GM18873 (cell line): ENCODE results near the gene OR6A2.

Source experiments
- ATAC-seq: cut with Tn5 transposase; IDR thresholded peaks from one replicate; pipeline ENCODE4 v1.9.1; 2021; ENCODE audit warnings: mild to moderate bottlenecking, moderate library complexity, moderate number of reproducible peaks; ENCODE audit not compliant: unreplicated experiment, low FRiP score

OR6A2 gene

GRCh38 chr11:6757373-6757967 lies 42.0 kb downstream of the OR6A2 start:
- ATAC-seq: no peak

DNA sequence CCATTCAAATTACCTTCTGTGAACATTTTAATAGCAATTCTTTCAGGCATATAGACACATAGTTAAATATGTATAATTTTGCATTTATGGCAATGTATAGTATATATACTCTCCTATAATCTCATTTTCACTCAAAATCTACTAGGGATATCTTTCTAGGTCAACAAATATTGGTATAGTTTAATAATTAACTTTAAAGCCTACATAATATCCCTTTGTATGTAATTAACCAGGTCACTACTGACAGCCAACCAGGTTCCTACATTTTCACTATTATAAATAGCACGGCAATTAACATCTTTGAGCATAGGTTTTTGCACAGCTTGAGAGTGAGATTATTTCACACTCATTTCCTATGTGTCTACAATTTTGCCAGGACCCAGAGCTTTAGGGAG lies 43.5 kb downstream of the OR6A2 start:
- ATAC-seq: no peak

DNA sequence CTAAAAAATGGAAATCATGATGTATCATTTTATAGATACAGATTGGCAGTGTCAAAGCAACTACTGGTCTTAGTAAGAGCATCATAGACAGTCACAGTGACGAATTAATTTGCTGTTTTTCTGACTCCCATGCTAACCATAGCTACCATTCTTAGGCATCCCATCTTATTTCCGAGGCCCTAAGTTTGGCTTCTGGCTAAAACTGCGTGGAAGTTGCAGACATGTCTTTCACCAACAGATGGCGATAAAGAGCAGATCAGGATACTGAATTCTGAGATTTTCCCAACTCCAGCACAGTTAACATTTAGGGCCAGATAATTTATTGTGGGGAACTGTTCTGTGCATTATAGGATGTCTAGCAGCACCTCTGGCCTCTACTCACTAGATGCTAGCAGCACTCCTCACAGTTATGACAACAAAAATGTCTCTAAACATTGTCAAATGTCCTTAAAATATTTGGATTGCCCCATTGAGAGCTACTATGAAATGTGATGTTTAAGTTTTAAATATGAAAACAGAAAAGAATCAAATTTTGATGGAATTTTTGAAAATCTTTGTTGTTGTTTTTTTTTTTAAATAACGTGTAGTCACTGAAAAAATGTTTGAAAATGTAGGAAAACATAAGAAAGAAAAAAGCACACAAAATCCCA lies 44.1 kb downstream of the OR6A2 start:
- no peak for ATAC-seq

DNA sequence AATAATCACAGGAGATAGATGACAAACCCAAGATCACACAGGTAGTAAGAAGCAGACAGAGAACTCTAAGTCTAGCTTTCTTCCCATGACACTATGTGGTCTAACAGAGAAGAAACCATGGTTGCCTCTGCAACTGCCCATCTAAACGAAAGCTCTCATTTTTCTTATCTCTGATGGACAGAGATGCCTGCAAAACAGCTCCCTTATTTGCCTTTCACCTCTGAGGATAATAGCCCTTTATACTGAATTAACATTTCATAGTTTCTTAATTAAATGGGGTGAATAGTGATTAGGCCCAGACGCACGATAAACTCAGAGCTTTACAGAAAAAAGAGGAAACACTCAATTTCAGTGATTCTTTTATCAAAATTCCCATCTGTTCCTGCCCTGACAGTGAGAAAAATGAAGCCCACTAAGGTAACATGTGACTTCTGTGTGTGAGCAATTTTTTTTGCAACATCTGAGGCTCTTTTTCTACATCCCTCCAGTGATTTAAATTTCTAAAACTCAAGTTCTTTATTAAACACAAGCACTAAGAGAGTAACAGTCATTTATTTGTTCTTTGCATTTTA lies 52.3 kb downstream of the OR6A2 start:
- no peak for ATAC-seq

DNA sequence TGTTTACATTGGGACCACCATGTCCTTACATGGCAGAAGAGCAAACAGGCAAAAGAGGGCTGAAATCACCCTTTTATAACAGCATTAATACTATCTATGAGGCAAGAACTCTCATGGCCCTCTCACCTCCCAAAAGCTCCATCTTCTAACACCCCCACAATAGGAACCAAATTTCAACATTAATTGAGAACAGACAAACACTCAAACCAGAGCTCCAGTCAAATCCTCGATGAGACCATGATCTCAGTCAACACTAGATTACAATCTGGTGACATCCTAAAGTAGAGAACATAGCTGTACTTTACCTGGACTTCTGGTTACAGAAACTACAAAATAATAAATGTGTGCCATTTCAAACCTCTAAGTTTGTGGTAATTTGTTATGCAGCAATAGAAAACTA lies 52.9 kb downstream of the OR6A2 start:
- ATAC-seq: no peak

DNA sequence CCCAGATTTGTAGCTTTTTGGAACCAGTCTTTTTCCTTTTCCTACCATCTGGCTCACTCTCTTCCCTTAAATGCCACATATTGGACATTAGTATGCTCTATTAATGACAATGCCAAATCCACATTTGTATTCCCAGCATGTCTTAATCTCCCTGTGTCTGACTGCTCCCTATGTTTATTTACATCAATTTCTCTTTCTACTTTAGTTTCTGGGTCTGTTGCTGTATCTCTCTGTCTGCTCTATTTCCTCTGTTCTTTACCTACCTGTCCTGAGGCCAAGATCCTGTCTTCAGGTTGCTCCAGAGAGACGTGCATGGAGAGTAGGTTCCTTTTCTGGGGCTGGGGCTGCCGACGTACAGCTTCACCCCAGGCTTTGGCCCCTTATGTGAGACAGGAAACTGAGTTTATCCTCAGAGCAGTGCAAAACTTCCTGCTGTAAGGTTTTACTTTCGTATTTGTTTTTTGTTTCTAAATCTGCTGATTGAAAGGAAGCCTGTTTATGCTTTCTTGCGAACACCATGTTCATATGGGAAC lies 53.3 kb downstream of the OR6A2 start:
- peak; percentile 82 for ATAC-seq

- peak; percentile 54 for ATAC-seq
These were observed 53.9 kb downstream of the OR6A2 start for GRCh38 chr11:6745465-6746015.

- ATAC-seq: no peak
These were observed 54.5 kb downstream of the OR6A2 start for GRCh38 chr11:6745018-6745417.

GRCh38 chr11:6742260-6742659 lies 57.2 kb downstream of the OR6A2 start:
- no peak for ATAC-seq
